ENCODE results near the gene GIGYF2. TPM values are rescaled to one million over a fixed set of nuclear protein-coding genes. Genes with fewer than 3 reads are reported as not detected.

GIGYF2 gene
- total RNA-seq, 2 donors from 2014 or later: 62.5 to 72.3 TPM

GRCh38 chr2:232793271-232793670 is 96.1 kb downstream of the GIGYF2 start:
- 64 to 83% methylated on average over 4 of the region's 4 CpGs for WGBS, 2 experiments (ENCODE audit: insufficient coverage in 1 of 2, insufficient read length in 1 of 2)
- Histone ChIP-seq H3K9ac (ENCODE audit: extremely low read depth, low read length, poor library complexity, severe bottlenecking) (no peak overlapping the region), H3K4me1 (ENCODE audit: control insufficient read depth, insufficient read depth, low read length) (peaks cover 7% of the 10 kb centered on the region), H3K27ac (ENCODE audit: low read depth, low read length) (no peak overlapping the region), H3K27me3 (ENCODE audit: control insufficient read depth, insufficient read depth, low read length, poor library complexity, severe bottlenecking) (no peaks in the 10 kb centered on the region), H3K9me3 (ENCODE audit: control insufficient read depth, low read length) (no peaks in the 10 kb centered on the region), H3K36me3 (ENCODE audit: control insufficient read depth, insufficient read depth, low read length) (peaks cover 80% of the 10 kb centered on the region), H3K4me3 (ENCODE audit: low read length) (peak overlapping the region; percentile 46)
- Mint-ChIP-seq H3K4me1 (no peaks in the 10 kb centered on the region), H3K27ac (no peak overlapping the region), H3K4me3 (no peak overlapping the region), H3K27me3 (ENCODE audit: insufficient read depth) (no peaks in the 10 kb centered on the region), H3K9me3 (no peaks in the 10 kb centered on the region), H3K36me3 (ENCODE audit: low read depth) (peaks cover 58% of the 10 kb centered on the region)
- no peak for DNase-seq
- no peak for TF ChIP-seq CTCF (conservative IDR thresholded peaks at IDR 0.05)

GRCh38 chr2:232794981-232795380 is 97.8 kb downstream of the GIGYF2 start:
- H3K9me3 Mint-ChIP-seq: no peaks in the 10 kb centered on the region
- peaks cover 57% of the 10 kb centered on the region for H3K36me3 Mint-ChIP-seq (ENCODE audit: low read depth)
- WGBS, 2 experiments (ENCODE audit: insufficient coverage in 1 of 2, insufficient read length in 1 of 2): 93% methylated on average over 1 of the region's 1 CpG; no CpG with 5 or more reads in 1 of the 2 experiments
- no peak for TF ChIP-seq CTCF (conservative IDR thresholded peaks at IDR 0.05)
- Histone ChIP-seq H3K36me3 (ENCODE audit: control insufficient read depth, insufficient read depth, low read length) (peaks cover 77% of the 10 kb centered on the region), H3K4me3 (ENCODE audit: low read length) (no peak overlapping the region), H3K9ac (ENCODE audit: extremely low read depth, low read length, poor library complexity, severe bottlenecking) (no peak overlapping the region), H3K27ac (ENCODE audit: low read depth, low read length) (no peak overlapping the region), H3K27me3 (ENCODE audit: control insufficient read depth, insufficient read depth, low read length, poor library complexity, severe bottlenecking) (no peaks in the 10 kb centered on the region), H3K9me3 (ENCODE audit: control insufficient read depth, low read length) (no peaks in the 10 kb centered on the region), H3K4me1 (ENCODE audit: control insufficient read depth, insufficient read depth, low read length) (peaks cover 7% of the 10 kb centered on the region)
- no peaks in the 10 kb centered on the region for H3K27me3 Mint-ChIP-seq (ENCODE audit: insufficient read depth)
- no peak for DNase-seq
- peak overlapping the region; percentile 24 for H3K27ac Mint-ChIP-seq
- H3K4me3 Mint-ChIP-seq: no peak overlapping the region
- no peaks in the 10 kb centered on the region for H3K4me1 Mint-ChIP-seq

- 93 to 100% methylated on average over 1 of the region's 1 CpG for WGBS, 2 experiments (ENCODE audit: insufficient coverage in 1 of 2, insufficient read length in 1 of 2)
- H3K36me3 ChIP-seq (ENCODE audit: control insufficient read depth, insufficient read depth, low read length): peaks cover 77% of the 10 kb centered on the region
- Mint-ChIP-seq H3K36me3 (ENCODE audit: low read depth) (peaks cover 57% of the 10 kb centered on the region), H3K4me1 (no peaks in the 10 kb centered on the region), H3K9me3 (no peaks in the 10 kb centered on the region), H3K27ac (no peak overlapping the region), H3K4me3 (no peak overlapping the region), H3K27me3 (ENCODE audit: insufficient read depth) (no peaks in the 10 kb centered on the region)
- no peak overlapping the region for H3K9ac ChIP-seq (ENCODE audit: extremely low read depth, low read length, poor library complexity, severe bottlenecking)
- H3K4me3 ChIP-seq (ENCODE audit: low read length): no peak overlapping the region
- TF ChIP-seq CTCF (conservative IDR thresholded peaks at IDR 0.05): no peak
- no peak for DNase-seq
- no peak overlapping the region for H3K27ac ChIP-seq (ENCODE audit: low read depth, low read length)
- H3K9me3 ChIP-seq (ENCODE audit: control insufficient read depth, low read length): no peaks in the 10 kb centered on the region
- peaks cover 7% of the 10 kb centered on the region for H3K4me1 ChIP-seq (ENCODE audit: control insufficient read depth, insufficient read depth, low read length)
- no peaks in the 10 kb centered on the region for H3K27me3 ChIP-seq (ENCODE audit: control insufficient read depth, insufficient read depth, low read length, poor library complexity, severe bottlenecking)
These were observed 98.8 kb downstream of the GIGYF2 start for GRCh38 chr2:232795920-232796319.
